ENCODE data around the gene RITA1.

- no peak for TF ChIP-seq CTCF (conservative IDR thresholded peaks at IDR 0.05; ENCODE audit: low read depth, low read length)
- no peak for TF ChIP-seq EZH2phosphoT487 (IDR thresholded peaks at IDR 0.05; ENCODE audit: borderline replicate concordance, low read length)
Observed at GRCh38 chr12:113221181-113221996, 35.9 kb downstream of the RITA1 start, which contains the start of gene TPCN1.

Data from PC-3 (cell line).